ENCODE data around the gene CCNE1. TPM values are rescaled to one million over a fixed set of nuclear protein-coding genes. Genes with fewer than 3 reads are reported as not detected.

The CCNE1 gene
- total RNA-seq, 1 experiment from 2014 or later, result 36.0 TPM

DNA sequence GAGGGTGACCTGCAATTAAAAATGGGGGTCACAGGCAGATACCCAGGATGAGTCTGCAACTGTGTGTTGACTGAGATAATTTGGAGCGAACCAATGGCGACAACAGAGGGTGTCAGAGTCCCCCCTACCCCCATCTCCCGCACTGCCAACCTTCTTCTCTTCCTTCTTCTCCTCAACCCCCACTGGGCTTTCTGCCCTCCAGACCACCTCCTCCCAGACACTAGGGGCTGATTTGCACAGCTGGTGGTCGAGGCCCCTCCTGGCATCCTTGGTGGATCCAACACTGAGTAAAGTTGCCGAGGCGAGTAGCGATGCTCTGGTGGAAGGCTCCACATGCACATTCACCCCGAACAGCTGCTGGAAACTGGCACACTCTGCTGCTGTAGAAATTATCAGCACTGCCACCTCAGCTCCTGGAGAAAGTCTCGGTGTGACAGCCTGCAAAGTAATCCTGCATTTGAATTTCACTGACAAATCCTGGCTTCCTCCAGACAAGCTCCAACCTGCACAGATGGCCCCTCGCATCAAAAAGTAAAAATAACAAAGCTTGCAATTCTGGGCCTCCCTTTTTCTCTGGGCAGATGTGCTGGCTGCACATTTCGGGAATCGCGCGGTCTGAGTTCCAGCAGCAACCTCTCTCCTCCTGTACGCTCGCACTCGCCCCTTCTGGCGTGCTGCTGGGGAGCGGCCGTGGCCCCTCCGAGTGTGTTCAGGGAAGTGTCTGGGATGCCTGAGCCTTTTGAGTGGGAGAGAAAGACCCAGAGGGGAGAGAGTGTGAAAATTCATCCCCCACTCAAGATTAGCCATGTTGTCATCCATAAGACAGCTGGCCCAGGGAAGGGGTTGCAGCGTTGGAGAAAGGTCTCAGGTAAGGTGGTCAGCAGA is 28.5 kb downstream of the CCNE1 start:
- no peaks in the 10 kb centered on the region for H3K36me3 Mint-ChIP-seq
- H3K4me3 Mint-ChIP-seq, result no peak overlapping the region
- CTCF ChIA-PET, result interaction anchor here (1.3 to 7.1 kb wide), 3 partner anchors 17 to 124 kb away, joined by 4 to 76 read pairs (median 4); no protein-coding TSS in a partner anchor
- POLR2A ChIA-PET, result no interaction called here
- DNase-seq (ENCODE audit: low spot score) (no peak), ATAC-seq (no peak)
- H3K27me3 Mint-ChIP-seq (ENCODE audit: low read depth), result peaks cover 7% of the 10 kb centered on the region
- peaks cover 16% of the 10 kb centered on the region for H3K4me1 Mint-ChIP-seq
- H3K27ac Mint-ChIP-seq, result no peak overlapping the region
- no peaks in the 10 kb centered on the region for H3K9me3 Mint-ChIP-seq
- no peak for TF ChIP-seq FOXP4 (CRISPR knock-in tag; IDR thresholded peaks at IDR 0.05)
- TF ChIP-seq HMGXB4 (CRISPR knock-in tag; IDR thresholded peaks at IDR 0.05), result no peak
- TF ChIP-seq CBFB (CRISPR knock-in tag; IDR thresholded peaks at IDR 0.05; ENCODE audit: low read depth), result no peak
- TF ChIP-seq PRDM15 (CRISPR knock-in tag; IDR thresholded peaks at IDR 0.05), result no peak
- TF ChIP-seq NR3C1 (CRISPR knock-in tag; conservative IDR thresholded peaks at IDR 0.05; ENCODE audit: low read depth), result no peak
- no peak for TF ChIP-seq ZNF423 (CRISPR knock-in tag; IDR thresholded peaks at IDR 0.05)

DNA sequence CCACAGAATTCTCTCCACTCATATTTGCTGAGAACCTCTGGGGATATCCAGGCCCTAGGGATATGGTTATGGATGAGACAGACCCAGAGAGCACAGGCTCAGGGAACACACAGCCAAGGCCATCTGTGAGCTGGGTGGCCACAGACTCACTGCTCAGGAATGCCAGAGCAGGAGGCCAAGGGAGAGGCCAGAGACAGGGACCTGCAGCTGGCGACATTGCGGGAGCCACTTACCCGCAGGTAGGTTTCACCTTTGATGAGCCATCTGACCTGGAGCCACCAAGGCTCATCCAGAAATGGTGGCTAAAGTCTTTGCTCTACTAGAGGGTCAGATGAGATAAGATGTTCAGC is 29.4 kb downstream of the CCNE1 start:
- no peak for TF ChIP-seq SOX15 (CRISPR knock-in tag; IDR thresholded peaks at IDR 0.05)
- TF ChIP-seq NFATC4 (CRISPR knock-in tag; IDR thresholded peaks at IDR 0.05), result no peak
- no peak for TF ChIP-seq ZNF671 (CRISPR knock-in tag; IDR thresholded peaks at IDR 0.05)
- TF ChIP-seq, protein P1, sequence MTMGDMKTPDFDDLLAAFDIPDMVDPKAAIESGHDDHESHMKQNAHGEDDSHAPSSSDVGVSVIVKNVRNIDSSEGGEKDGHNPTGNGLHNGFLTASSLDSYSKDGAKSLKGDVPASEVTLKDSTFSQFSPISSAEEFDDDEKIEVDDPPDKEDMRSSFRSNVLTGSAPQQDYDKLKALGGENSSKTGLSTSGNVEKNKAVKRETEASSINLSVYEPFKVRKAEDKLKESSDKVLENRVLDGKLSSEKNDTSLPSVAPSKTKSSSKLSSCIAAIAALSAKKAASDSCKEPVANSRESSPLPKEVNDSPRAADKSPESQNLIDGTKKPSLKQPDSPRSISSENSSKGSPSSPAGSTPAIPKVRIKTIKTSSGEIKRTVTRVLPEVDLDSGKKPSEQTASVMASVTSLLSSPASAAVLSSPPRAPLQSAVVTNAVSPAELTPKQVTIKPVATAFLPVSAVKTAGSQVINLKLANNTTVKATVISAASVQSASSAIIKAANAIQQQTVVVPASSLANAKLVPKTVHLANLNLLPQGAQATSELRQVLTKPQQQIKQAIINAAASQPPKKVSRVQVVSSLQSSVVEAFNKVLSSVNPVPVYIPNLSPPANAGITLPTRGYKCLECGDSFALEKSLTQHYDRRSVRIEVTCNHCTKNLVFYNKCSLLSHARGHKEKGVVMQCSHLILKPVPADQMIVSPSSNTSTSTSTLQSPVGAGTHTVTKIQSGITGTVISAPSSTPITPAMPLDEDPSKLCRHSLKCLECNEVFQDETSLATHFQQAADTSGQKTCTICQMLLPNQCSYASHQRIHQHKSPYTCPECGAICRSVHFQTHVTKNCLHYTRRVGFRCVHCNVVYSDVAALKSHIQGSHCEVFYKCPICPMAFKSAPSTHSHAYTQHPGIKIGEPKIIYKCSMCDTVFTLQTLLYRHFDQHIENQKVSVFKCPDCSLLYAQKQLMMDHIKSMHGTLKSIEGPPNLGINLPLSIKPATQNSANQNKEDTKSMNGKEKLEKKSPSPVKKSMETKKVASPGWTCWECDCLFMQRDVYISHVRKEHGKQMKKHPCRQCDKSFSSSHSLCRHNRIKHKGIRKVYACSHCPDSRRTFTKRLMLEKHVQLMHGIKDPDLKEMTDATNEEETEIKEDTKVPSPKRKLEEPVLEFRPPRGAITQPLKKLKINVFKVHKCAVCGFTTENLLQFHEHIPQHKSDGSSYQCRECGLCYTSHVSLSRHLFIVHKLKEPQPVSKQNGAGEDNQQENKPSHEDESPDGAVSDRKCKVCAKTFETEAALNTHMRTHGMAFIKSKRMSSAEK (CRISPR knock-in tag; IDR thresholded peaks at IDR 0.05; ENCODE audit: borderline replicate concordance), result no peak
- TF ChIP-seq, protein P2, sequence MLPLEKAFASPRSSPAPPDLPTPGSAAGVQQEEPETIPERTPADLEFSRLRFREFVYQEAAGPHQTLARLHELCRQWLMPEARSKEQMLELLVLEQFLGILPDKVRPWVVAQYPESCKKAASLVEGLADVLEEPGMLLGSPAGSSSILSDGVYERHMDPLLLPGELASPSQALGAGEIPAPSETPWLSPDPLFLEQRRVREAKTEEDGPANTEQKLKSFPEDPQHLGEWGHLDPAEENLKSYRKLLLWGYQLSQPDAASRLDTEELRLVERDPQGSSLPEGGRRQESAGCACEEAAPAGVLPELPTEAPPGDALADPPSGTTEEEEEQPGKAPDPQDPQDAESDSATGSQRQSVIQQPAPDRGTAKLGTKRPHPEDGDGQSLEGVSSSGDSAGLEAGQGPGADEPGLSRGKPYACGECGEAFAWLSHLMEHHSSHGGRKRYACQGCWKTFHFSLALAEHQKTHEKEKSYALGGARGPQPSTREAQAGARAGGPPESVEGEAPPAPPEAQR (CRISPR knock-in tag; IDR thresholded peaks at IDR 0.05), result no peak
- no peak for TF ChIP-seq ZNF396 (CRISPR knock-in tag; IDR thresholded peaks at IDR 0.05; ENCODE audit: borderline replicate concordance)
- no peak for TF ChIP-seq ZNF416 (CRISPR knock-in tag; IDR thresholded peaks at IDR 0.05)
- no peak overlapping the region for H3K4me3 Mint-ChIP-seq
- no peak for DNase-seq (ENCODE audit: low spot score)
- H3K9me3 Mint-ChIP-seq, result no peaks in the 10 kb centered on the region
- peaks cover 23% of the 10 kb centered on the region for H3K4me1 Mint-ChIP-seq
- H3K27me3 Mint-ChIP-seq (ENCODE audit: low read depth), result peaks cover 14% of the 10 kb centered on the region
- no peaks in the 10 kb centered on the region for H3K36me3 Mint-ChIP-seq
- no peak for ATAC-seq
- ChIA-PET POLR2A (no interaction called here), CTCF (interaction anchor here (1.5 to 7.1 kb wide), 2 partner anchors 16 to 125 kb away, joined by 4 to 76 read pairs; no protein-coding TSS in a partner anchor)
- H3K27ac Mint-ChIP-seq, result no peak overlapping the region
